Astrocyte (in vitro differentiated cells and primary cell): Measurements from ENCODE around the gene PRAF2. TPM values are rescaled to one million over a fixed set of nuclear protein-coding genes. Genes with fewer than 3 reads are reported as not detected.
A peak's percentile ranks its signal among the peaks of the same experiment; 100 is the strongest.

Experiments
- DNase-seq: peaks from one replicate; pipeline ENCODE4 v3.0.0-alpha.2; 2010; ENCODE audit warnings: low read depth
- FAIRE-seq: peaks from 2 replicates; lab custom pipeline; 2011; peaks lifted over from hg19 to GRCh38; lab: Jason Lieb, UNC
- H2AFZ ChIP-seq: 2 replicates; pipeline ENCODE4 v1.6.0; 2012; ENCODE audit warnings: low read depth, low read length, inconsistent platforms
- H3K27ac ChIP-seq: 2 replicates; pipeline ENCODE4 v1.5.1; 2011; ENCODE audit warnings: low read depth, low read length, inconsistent platforms
- H3K27me3 ChIP-seq: 2 replicates; pipeline ENCODE4 v1.6.0; 2011; ENCODE audit warnings: low read length, inconsistent platforms; ENCODE audit not compliant: insufficient read depth
- H3K36me3 ChIP-seq: 2 replicates; pipeline ENCODE4 v1.5.1; 2011; ENCODE audit warnings: low read length, inconsistent platforms; ENCODE audit not compliant: insufficient read depth
- H3K4me1 ChIP-seq: 2 replicates; pipeline ENCODE4 v1.5.1; 2011; ENCODE audit warnings: low read length, inconsistent platforms; ENCODE audit not compliant: insufficient read depth
- H3K4me2 ChIP-seq: 2 replicates; pipeline ENCODE4 v1.6.0; 2012; ENCODE audit warnings: low read length, inconsistent platforms
- H3K4me3 ChIP-seq: 2 replicates; pipeline ENCODE4 v1.5.1; 2011; ENCODE audit warnings: low read depth, mild to moderate bottlenecking, low read length, inconsistent platforms; ENCODE audit not compliant: insufficient read depth
- H3K79me2 ChIP-seq: 2 replicates; pipeline ENCODE4 v1.6.0; 2012; ENCODE audit warnings: mild to moderate bottlenecking, low read length, inconsistent platforms; ENCODE audit not compliant: insufficient read depth
- H3K9ac ChIP-seq: 2 replicates; pipeline ENCODE4 v1.6.0; 2012; ENCODE audit warnings: mild to moderate bottlenecking, low read length, inconsistent platforms
- H3K9me3 ChIP-seq: 2 replicates; pipeline ENCODE4 v1.5.1; 2012; ENCODE audit warnings: low read depth, mild to moderate bottlenecking, low read length, inconsistent platforms; ENCODE audit not compliant: insufficient read depth
- H4K20me1 ChIP-seq: 2 replicates; pipeline ENCODE4 v1.6.0; 2012; ENCODE audit warnings: low read length, inconsistent platforms; ENCODE audit not compliant: insufficient read depth
- H3K27ac Mint-ChIP-seq: one replicate; pipeline ENCODE4 v1.8.0; 2021; ENCODE audit warnings: mild to moderate bottlenecking, mixed read lengths; ENCODE audit not compliant: unreplicated experiment
- H3K27me3 Mint-ChIP-seq: one replicate; pipeline ENCODE4 v1.8.0; 2021; ENCODE audit warnings: low read depth, mixed read lengths; ENCODE audit not compliant: unreplicated experiment
- H3K36me3 Mint-ChIP-seq: one replicate; pipeline ENCODE4 v1.8.0; 2021; ENCODE audit warnings: low read depth, mixed read lengths; ENCODE audit not compliant: unreplicated experiment
- H3K4me1 Mint-ChIP-seq: one replicate; pipeline ENCODE4 v1.8.0; 2021; ENCODE audit warnings: low read depth, mixed read lengths; ENCODE audit not compliant: unreplicated experiment
- H3K4me3 Mint-ChIP-seq: one replicate; pipeline ENCODE4 v1.8.0; 2021; ENCODE audit warnings: mild to moderate bottlenecking, moderate library complexity, mixed read lengths; ENCODE audit not compliant: unreplicated experiment
- H3K9me3 Mint-ChIP-seq: one replicate; pipeline ENCODE4 v1.8.0; 2021; ENCODE audit warnings: mild to moderate bottlenecking, mixed read lengths; ENCODE audit not compliant: unreplicated experiment
- EZH2 ChIP-seq: IDR thresholded peaks from 2 replicates; pipeline ENCODE4 v1.6.1; 2012; ENCODE audit warnings: mild to moderate bottlenecking, low read length, inconsistent platforms; ENCODE audit not compliant: insufficient read depth
- total RNA-seq: library from RNA; stranded (reverse); gene quantifications from 2 replicates; pipeline ENCODE4 v1.2.1, GENCODE V29; 2021
- TF ChIP-seq, protein P1 (sequence below): IDR thresholded peaks from 2 replicates; pipeline ENCODE4 v1.5.1; 2011; ENCODE audit warnings: low read depth, mild to moderate bottlenecking, inconsistent platforms, low read length, moderate library complexity; ENCODE audit not compliant: insufficient read depth

The PRAF2 gene
- total RNA-seq, 1 donor from 2014 or later, result 44.4 TPM

GRCh38 chrX:49103637-49104036 lies 29.8 kb upstream of the PRAF2 start:
- no peak overlapping the region for H3K27ac Mint-ChIP-seq
- H3K27me3 Mint-ChIP-seq, result no peaks in the 10 kb centered on the region
- Histone ChIP-seq H3K79me2 (no peaks in the 10 kb centered on the region), H3K27me3 (no peaks in the 10 kb centered on the region), H3K4me1 (no peaks in the 10 kb centered on the region), H2AFZ (no peak overlapping the region), H3K4me2 (no peak overlapping the region), H3K9me3 (no peaks in the 10 kb centered on the region), H3K36me3 (no peaks in the 10 kb centered on the region), H3K4me3 (no peak overlapping the region), H3K27ac (no peak overlapping the region), H3K9ac (no peak overlapping the region), H4K20me1 (no peaks in the 10 kb centered on the region)
- DNase-seq (no peak), FAIRE-seq (no peak)
- TF ChIP-seq EZH2, result no peak
- TF ChIP-seq, protein P1, sequence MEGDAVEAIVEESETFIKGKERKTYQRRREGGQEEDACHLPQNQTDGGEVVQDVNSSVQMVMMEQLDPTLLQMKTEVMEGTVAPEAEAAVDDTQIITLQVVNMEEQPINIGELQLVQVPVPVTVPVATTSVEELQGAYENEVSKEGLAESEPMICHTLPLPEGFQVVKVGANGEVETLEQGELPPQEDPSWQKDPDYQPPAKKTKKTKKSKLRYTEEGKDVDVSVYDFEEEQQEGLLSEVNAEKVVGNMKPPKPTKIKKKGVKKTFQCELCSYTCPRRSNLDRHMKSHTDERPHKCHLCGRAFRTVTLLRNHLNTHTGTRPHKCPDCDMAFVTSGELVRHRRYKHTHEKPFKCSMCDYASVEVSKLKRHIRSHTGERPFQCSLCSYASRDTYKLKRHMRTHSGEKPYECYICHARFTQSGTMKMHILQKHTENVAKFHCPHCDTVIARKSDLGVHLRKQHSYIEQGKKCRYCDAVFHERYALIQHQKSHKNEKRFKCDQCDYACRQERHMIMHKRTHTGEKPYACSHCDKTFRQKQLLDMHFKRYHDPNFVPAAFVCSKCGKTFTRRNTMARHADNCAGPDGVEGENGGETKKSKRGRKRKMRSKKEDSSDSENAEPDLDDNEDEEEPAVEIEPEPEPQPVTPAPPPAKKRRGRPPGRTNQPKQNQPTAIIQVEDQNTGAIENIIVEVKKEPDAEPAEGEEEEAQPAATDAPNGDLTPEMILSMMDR, result no peak
- peaks cover 3% of the 10 kb centered on the region for H3K4me1 Mint-ChIP-seq
- H3K4me3 Mint-ChIP-seq, result no peak overlapping the region
- H3K9me3 Mint-ChIP-seq, result no peaks in the 10 kb centered on the region
- H3K36me3 Mint-ChIP-seq, result no peaks in the 10 kb centered on the region

- Mint-ChIP-seq H3K9me3 (no peaks in the 10 kb centered on the region), H3K4me1 (peaks cover 3% of the 10 kb centered on the region), H3K36me3 (no peaks in the 10 kb centered on the region), H3K27me3 (no peaks in the 10 kb centered on the region), H3K27ac (no peak overlapping the region), H3K4me3 (peak overlapping the region; percentile 45)
- Histone ChIP-seq H3K9me3 (no peaks in the 10 kb centered on the region), H2AFZ (no peak overlapping the region), H3K4me1 (no peaks in the 10 kb centered on the region), H3K4me2 (no peak overlapping the region), H3K27me3 (no peaks in the 10 kb centered on the region), H3K36me3 (no peaks in the 10 kb centered on the region), H4K20me1 (no peaks in the 10 kb centered on the region), H3K27ac (no peak overlapping the region), H3K79me2 (no peaks in the 10 kb centered on the region), H3K4me3 (no peak overlapping the region), H3K9ac (no peak overlapping the region)
- TF ChIP-seq, protein P1, result no peak
- no peak for TF ChIP-seq EZH2
- FAIRE-seq (no peak), DNase-seq (no peak)
Observed at GRCh38 chrX:49102190-49102589, 28.4 kb upstream of the PRAF2 start.

DNA sequence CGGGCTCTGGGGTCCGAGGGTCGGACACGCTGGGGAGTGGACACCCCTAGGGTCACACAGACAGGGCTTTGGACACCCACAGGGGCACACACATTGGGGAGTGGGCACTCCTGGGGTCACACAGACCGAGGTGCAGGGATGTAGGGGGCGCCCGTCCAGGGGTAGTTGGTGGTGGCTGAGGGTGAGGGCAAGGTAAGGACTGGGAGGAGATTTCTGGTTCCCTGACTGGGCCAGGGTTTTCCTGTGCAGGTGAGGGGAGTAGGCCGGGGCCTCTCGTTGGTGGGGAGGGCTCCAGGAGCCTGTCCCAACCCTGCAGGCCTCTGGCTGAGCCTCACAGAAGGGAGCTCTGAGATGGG lies 27.8 kb upstream of the PRAF2 start:
- Histone ChIP-seq H3K79me2 (no peaks in the 10 kb centered on the region), H3K36me3 (no peaks in the 10 kb centered on the region), H3K4me1 (no peaks in the 10 kb centered on the region), H2AFZ (peak overlapping the region; percentile 71), H3K4me3 (peak overlapping the region; percentile 89), H3K27ac (no peak overlapping the region), H3K4me2 (peak overlapping the region; percentile 90), H3K9me3 (no peaks in the 10 kb centered on the region), H4K20me1 (no peaks in the 10 kb centered on the region), H3K9ac (peak overlapping the region; percentile 84), H3K27me3 (no peaks in the 10 kb centered on the region)
- FAIRE-seq (no peak), DNase-seq (no peak)
- H3K27me3 Mint-ChIP-seq, result no peaks in the 10 kb centered on the region
- no peak for TF ChIP-seq EZH2
- TF ChIP-seq, protein P1, result no peak
- H3K9me3 Mint-ChIP-seq, result no peaks in the 10 kb centered on the region
- H3K4me1 Mint-ChIP-seq, result peaks cover 3% of the 10 kb centered on the region
- H3K4me3 Mint-ChIP-seq, result no peak overlapping the region
- H3K27ac Mint-ChIP-seq, result peak overlapping the region; percentile 75
- H3K36me3 Mint-ChIP-seq, result no peaks in the 10 kb centered on the region
